Neural cell (in vitro differentiated cells): ENCODE measurements around the gene OR5A1. TPM values are rescaled to one million over a fixed set of nuclear protein-coding genes. Genes with fewer than 3 reads are reported as not detected.

Experiments used
- H2AFZ ChIP-seq: fragments of 200-600, 300-800 bp; sonication (generic), shearing (Covaris generic); 2 replicates; pipeline ENCODE4 v1.6.0; 2014; ENCODE audit warnings: low read depth, mild to moderate bottlenecking, antibody characterized with exemption, low read length, moderate library complexity
- H3F3A ChIP-seq: fragments of 200-600 bp; shearing (Covaris generic); 2 replicates; pipeline ENCODE4 v1.6.1; 2016; ENCODE audit warnings: mild to moderate bottlenecking, moderate library complexity, mixed read lengths, antibody characterized with exemption, low read length; ENCODE audit not compliant: insufficient read depth, poor library complexity, severe bottlenecking
- H3K27ac ChIP-seq: fragments of 200-600, 300-800 bp; sonication (generic), shearing (Covaris generic); 2 replicates; pipeline ENCODE4 v1.5.1; 2014; ENCODE audit warnings: mild to moderate bottlenecking, low read length, moderate library complexity
- H3K27me3 ChIP-seq: fragments of 300-800, 200-600 bp; sonication (generic), shearing (Covaris generic); 2 replicates; pipeline ENCODE4 v1.6.0; 2014; ENCODE audit warnings: mild to moderate bottlenecking, low read depth, low read length, moderate library complexity; ENCODE audit not compliant: insufficient read depth
- H3K36me3 ChIP-seq: fragments of 300-800, 200-600 bp; sonication (generic), shearing (Covaris generic); 2 replicates; pipeline ENCODE4 v1.5.1; 2014; ENCODE audit warnings: mild to moderate bottlenecking, antibody characterized with exemption, low read length, moderate library complexity; ENCODE audit not compliant: insufficient read depth
- H3K4me2 ChIP-seq: fragments of 300-800, 200-600 bp; sonication (generic), shearing (Covaris generic); 2 replicates; pipeline ENCODE4 v1.6.0; 2014; ENCODE audit warnings: mild to moderate bottlenecking, low read length
- H3K4me3 ChIP-seq: fragments of 300-800, 200-600 bp; sonication (generic), shearing (Covaris generic); 2 replicates; pipeline ENCODE4 v1.5.1; 2014; ENCODE audit warnings: mild to moderate bottlenecking, low read length, moderate library complexity
- H3K79me2 ChIP-seq: fragments of 200-600 bp; shearing (Covaris generic); replicated peaks from 2 replicates; pipeline ENCODE4 v1.6.0; 2014; ENCODE audit warnings: mild to moderate bottlenecking, low read length, moderate library complexity; ENCODE audit not compliant: insufficient read depth
- H3K9ac ChIP-seq: fragments of 300-800, 200-600 bp; sonication (generic), shearing (Covaris generic); 2 replicates; pipeline ENCODE4 v1.6.1; 2016; ENCODE audit warnings: mild to moderate bottlenecking, low read length, mixed read lengths
- H3K9me2 ChIP-seq: fragments of 200-600 bp; shearing (Covaris generic); 2 replicates; pipeline ENCODE4 v1.6.1; 2016; ENCODE audit warnings: mild to moderate bottlenecking, low read length, mixed read lengths; ENCODE audit not compliant: insufficient read depth
- H3K9me3 ChIP-seq: fragments of 200-600, 300-800 bp; sonication (generic), shearing (Covaris generic); 2 replicates; pipeline ENCODE4 v1.6.1; 2016; ENCODE audit warnings: mild to moderate bottlenecking, mixed run types, low read length, moderate library complexity, mixed read lengths
- H4K20me1 ChIP-seq: fragments of 200-600 bp; shearing (Covaris generic); 2 replicates; pipeline ENCODE4 v1.6.1; 2016; ENCODE audit warnings: mild to moderate bottlenecking, mixed run types; ENCODE audit not compliant: insufficient read depth
- CTCF ChIP-seq: fragments of 450-650 bp; IDR thresholded peaks from 2 replicates; pipeline ENCODE4 v1.5.1; 2014; ENCODE audit warnings: antibody characterized with exemption, mild to moderate bottlenecking, moderate library complexity; ENCODE audit not compliant: poor library complexity, severe bottlenecking
- EP300 ChIP-seq: fragments of 450-650 bp; conservative IDR thresholded peaks from 2 replicates; pipeline ENCODE4 v1.6.1; 2014; ENCODE audit warnings: antibody characterized with exemption, mild to moderate bottlenecking, moderate library complexity; ENCODE audit not compliant: poor library complexity, severe bottlenecking
- EZH2 ChIP-seq: fragments of 200-600, 300-800 bp; shearing (Covaris generic), sonication (generic); IDR thresholded peaks from 2 replicates; pipeline ENCODE4 v1.6.1; 2014; ENCODE audit warnings: antibody characterized with exemption, low read length, borderline replicate concordance, mild to moderate bottlenecking; ENCODE audit not compliant: insufficient read depth, poor library complexity, severe bottlenecking
- MXI1 ChIP-seq: fragments of 450-650 bp; conservative IDR thresholded peaks from 2 replicates; pipeline ENCODE4 v1.6.1; 2014; ENCODE audit warnings: antibody characterized with exemption, mild to moderate bottlenecking; ENCODE audit not compliant: poor library complexity, severe bottlenecking
- POLR2AphosphoS5 ChIP-seq: IDR thresholded peaks from 2 replicates; pipeline ENCODE4 v1.6.1; 2012
- RAD21 ChIP-seq: fragments of 450-650 bp; conservative IDR thresholded peaks from 2 replicates; pipeline ENCODE4 v1.6.1; 2014; ENCODE audit warnings: antibody characterized with exemption, mild to moderate bottlenecking, moderate library complexity
- REST ChIP-seq: IDR thresholded peaks from 2 replicates; pipeline ENCODE4 v1.6.1; 2012; ENCODE audit warnings: borderline replicate concordance
- SMC3 ChIP-seq: fragments of 450-650 bp; conservative IDR thresholded peaks from 2 replicates; pipeline ENCODE4 v1.6.1; 2014; ENCODE audit warnings: antibody characterized with exemption, mild to moderate bottlenecking, moderate library complexity; ENCODE audit not compliant: poor library complexity
- TAF1 ChIP-seq: IDR thresholded peaks from 2 replicates; pipeline ENCODE4 v1.6.1; 2012; ENCODE audit warnings: low read depth
- polyA plus RNA-seq: library from polyadenylated mRNA; depleted of rRNA; stranded (reverse); fragments of >200 nt; gene quantifications from 2 replicates; pipeline ENCODE4 v1.2.3, GENCODE V29; 2014

The OR5A1 gene
- polyA plus RNA-seq, 1 donor from 2014 or later, result not detected

- no peak overlapping the region for H3K9ac ChIP-seq
- H3K4me3 ChIP-seq, result no peak overlapping the region
- no peaks in the 10 kb centered on the region for H3K9me3 ChIP-seq
- H4K20me1 ChIP-seq, result no peaks in the 10 kb centered on the region
- H3F3A ChIP-seq, result no peaks in the 10 kb centered on the region
- no peaks in the 10 kb centered on the region for H3K27me3 ChIP-seq
- no peak for TF ChIP-seq POLR2AphosphoS5
- no peak for TF ChIP-seq MXI1
- TF ChIP-seq CTCF, result no peak
- H3K79me2 ChIP-seq, result no peaks in the 10 kb centered on the region
- H3K4me2 ChIP-seq, result no peak overlapping the region
- no peak overlapping the region for H3K27ac ChIP-seq
- no peak overlapping the region for H2AFZ ChIP-seq
- H3K9me2 ChIP-seq, result no peaks in the 10 kb centered on the region
- H3K36me3 ChIP-seq, result no peaks in the 10 kb centered on the region
Observed at GRCh38 chr11:59463190-59463641, 26.9 kb downstream of the OR5A1 start.

- H3K27me3 ChIP-seq, result no peaks in the 10 kb centered on the region
- H3K9me2 ChIP-seq, result no peaks in the 10 kb centered on the region
- H3K4me3 ChIP-seq, result no peak within 1 kb of the TSS
- no peaks in the 10 kb centered on the region for H3F3A ChIP-seq
- no peaks in the 10 kb centered on the region for H3K9me3 ChIP-seq
- no peak within 1 kb of the TSS for H3K9ac ChIP-seq
- H2AFZ ChIP-seq, result no peak within 1 kb of the TSS
- no peak within 1 kb of the TSS for H3K4me2 ChIP-seq
- no peaks in the 10 kb centered on the region for H3K36me3 ChIP-seq
- H4K20me1 ChIP-seq, result no peaks in the 10 kb centered on the region
- TF ChIP-seq EZH2 (no peak), CTCF (no peak), POLR2AphosphoS5 (no peak), EP300 (no peak), SMC3 (no peak), REST (no peak), TAF1 (no peak), MXI1 (no peak), RAD21 (no peak)
- no peaks in the 10 kb centered on the region for H3K79me2 ChIP-seq
- H3K27ac ChIP-seq, result no peak within 1 kb of the TSS
Observed at GRCh38 chr11:59473015-59473414, 36.7 kb downstream of the OR5A1 start, which contains the start of gene OR4D10. TSS of gene OR4D10 (plus strand) at chr11:59473315. CDS start at chr11:59477430, 4,115 bp downstream.
